ENCODE data around the gene CFAP299. TPM values are rescaled to one million over a fixed set of nuclear protein-coding genes. Genes with fewer than 3 reads are reported as not detected.

CFAP299 gene
- total and polyA plus RNA-seq, 7 donors: 1.4 TPM; not detected in 6

GRCh38 chr4:80926446-80926845 lies 590.9 kb downstream of the CFAP299 start:
- intact Hi-C loops (cut with DNase I): no loop called here
- TF ChIP-seq POLR2A (IDR thresholded peaks at IDR 0.05) (no peak), POLR2AphosphoS5 (IDR thresholded peaks at IDR 0.05) (no peak), EP300 (IDR thresholded peaks at IDR 0.05) (no peak), CTCF (IDR thresholded peaks at IDR 0.05) (no peak)

DNA sequence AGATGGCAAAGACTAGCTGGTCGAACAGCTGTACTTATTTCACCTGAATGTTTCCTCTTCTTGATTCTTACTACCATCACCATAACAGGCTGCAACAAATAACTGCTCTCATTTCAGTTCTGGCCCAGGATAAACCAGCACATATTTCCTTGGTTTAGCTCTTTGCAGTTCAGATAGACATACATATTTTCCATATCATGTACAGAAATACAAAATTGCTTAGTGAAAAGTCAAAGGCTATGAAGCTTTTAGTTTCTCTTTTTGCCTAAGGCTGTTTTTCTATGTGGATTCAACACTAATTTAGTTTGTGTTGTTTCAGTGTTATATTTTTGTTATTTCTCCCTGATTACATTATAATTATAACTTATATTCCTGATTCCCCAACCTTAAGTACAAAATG lies 591.4 kb downstream of the CFAP299 start:
- Histone ChIP-seq H3K4me3 (no peak overlapping the region), H3K27ac (no peak overlapping the region), H3K4me1 (no peaks in the 10 kb centered on the region), H3K27me3 (no peaks in the 10 kb centered on the region), H3K9me3 (no peaks in the 10 kb centered on the region), H3K36me3 (no peaks in the 10 kb centered on the region)
- DNase-seq: no peak
- no peak for TF ChIP-seq POLR2A (IDR thresholded peaks at IDR 0.05)
- TF ChIP-seq EP300 (IDR thresholded peaks at IDR 0.05): no peak
- no peak for TF ChIP-seq CTCF (IDR thresholded peaks at IDR 0.05)
- TF ChIP-seq POLR2AphosphoS5 (IDR thresholded peaks at IDR 0.05): no peak
- 66 to 87% methylated on average over 1 of the region's 1 CpG for WGBS, 2 donors
- intact Hi-C loops (cut with DNase I): no loop called here

More at GRCh38 chr4:80926446-80926845, 590.9 kb downstream of the CFAP299 start:
- no peaks in the 10 kb centered on the region for H3K4me1 ChIP-seq
- no peak for DNase-seq
- no peaks in the 10 kb centered on the region for H3K27me3 ChIP-seq
- no peaks in the 10 kb centered on the region for H3K9me3 ChIP-seq
- 73 to 85% methylated on average over 1 of the region's 1 CpG for WGBS, 2 donors
- H3K4me3 ChIP-seq: no peak overlapping the region
- no peaks in the 10 kb centered on the region for H3K36me3 ChIP-seq
- H3K27ac ChIP-seq: no peak overlapping the region

DNA sequence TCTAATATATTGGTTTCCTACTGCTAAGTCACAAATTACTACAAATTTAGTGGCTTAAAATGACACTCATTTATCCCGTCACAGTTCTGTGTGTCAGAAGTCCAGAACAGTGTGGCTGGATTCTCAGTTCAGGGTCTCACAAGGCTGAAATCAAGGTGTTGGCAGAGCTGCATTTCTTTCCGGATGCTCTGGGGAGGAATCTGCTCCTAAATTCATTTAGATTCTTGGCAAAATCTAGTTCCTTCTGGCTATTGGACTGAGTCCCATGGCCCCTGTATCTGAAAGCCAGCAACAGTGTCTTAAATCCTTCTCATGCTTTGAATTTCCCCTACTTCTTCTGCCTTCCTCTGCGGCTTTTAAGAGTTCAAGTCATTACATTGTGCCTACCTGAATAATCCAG lies 591.9 kb downstream of the CFAP299 start:
- TF ChIP-seq CTCF (IDR thresholded peaks at IDR 0.05): no peak
- TF ChIP-seq EP300 (IDR thresholded peaks at IDR 0.05): no peak
- no peak for TF ChIP-seq POLR2A (IDR thresholded peaks at IDR 0.05)
- TF ChIP-seq POLR2AphosphoS5 (IDR thresholded peaks at IDR 0.05): no peak
- Histone ChIP-seq H3K27ac (no peak overlapping the region), H3K4me3 (no peak overlapping the region), H3K9me3 (no peaks in the 10 kb centered on the region), H3K27me3 (no peaks in the 10 kb centered on the region), H3K36me3 (no peaks in the 10 kb centered on the region), H3K4me1 (no peaks in the 10 kb centered on the region)
- WGBS, 2 donors: 88 to 93% methylated on average over 3 of the region's 3 CpGs
- no peak for DNase-seq
- intact Hi-C loops (cut with DNase I): no loop called here

- intact Hi-C loops (cut with DNase I): no loop called here
- no peak overlapping the region for H3K4me3 ChIP-seq
- H3K36me3 ChIP-seq: no peaks in the 10 kb centered on the region
- no peaks in the 10 kb centered on the region for H3K27me3 ChIP-seq
- H3K27ac ChIP-seq: no peak overlapping the region
- H3K4me1 ChIP-seq: no peaks in the 10 kb centered on the region
- no peak for TF ChIP-seq CTCF (IDR thresholded peaks at IDR 0.05)
- TF ChIP-seq POLR2A (IDR thresholded peaks at IDR 0.05): no peak
- TF ChIP-seq POLR2AphosphoS5 (IDR thresholded peaks at IDR 0.05): no peak
- TF ChIP-seq EP300 (IDR thresholded peaks at IDR 0.05): no peak
- H3K9me3 ChIP-seq: no peaks in the 10 kb centered on the region
- DNase-seq: no peak
- WGBS, 2 donors: 73 to 75% methylated on average over 4 of the region's 4 CpGs
Observed at GRCh38 chr4:80931631-80932081, 596.1 kb downstream of the CFAP299 start.

DNA sequence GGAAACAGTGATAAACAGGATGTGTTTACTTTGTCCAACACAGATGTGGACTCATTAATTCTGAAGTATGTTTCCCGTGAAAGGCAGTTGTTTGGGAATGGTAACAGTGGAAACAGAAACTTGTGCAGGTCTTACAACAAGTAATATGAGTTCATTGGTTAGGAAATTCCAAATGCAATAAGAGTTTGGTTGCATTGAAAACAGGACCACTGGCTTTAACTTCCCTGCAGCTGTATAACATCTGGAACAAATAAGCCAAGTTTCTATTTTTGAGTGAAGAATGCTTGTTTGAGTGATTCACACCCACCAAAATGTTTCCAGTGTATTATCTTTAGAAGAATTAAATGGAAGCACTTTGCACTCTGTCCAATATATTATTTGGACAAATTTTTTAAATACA lies 612.6 kb downstream of the CFAP299 start:
- intact Hi-C loops (cut with DNase I): no loop called here
- Histone ChIP-seq H3K4me1 (no peaks in the 10 kb centered on the region), H3K4me3 (no peak overlapping the region), H3K27ac (no peak overlapping the region), H3K36me3 (no peaks in the 10 kb centered on the region), H3K27me3 (no peaks in the 10 kb centered on the region), H3K9me3 (no peaks in the 10 kb centered on the region)
- no peak for TF ChIP-seq EP300 (IDR thresholded peaks at IDR 0.05)
- TF ChIP-seq POLR2AphosphoS5 (IDR thresholded peaks at IDR 0.05): no peak
- TF ChIP-seq CTCF (IDR thresholded peaks at IDR 0.05): no peak
- TF ChIP-seq POLR2A (IDR thresholded peaks at IDR 0.05): no peak
- DNase-seq: no peak
- 52 to 59% methylated on average over 1 of the region's 1 CpG for WGBS, 2 donors
